Measurements from ENCODE around the gene RIPK1.

DNA sequence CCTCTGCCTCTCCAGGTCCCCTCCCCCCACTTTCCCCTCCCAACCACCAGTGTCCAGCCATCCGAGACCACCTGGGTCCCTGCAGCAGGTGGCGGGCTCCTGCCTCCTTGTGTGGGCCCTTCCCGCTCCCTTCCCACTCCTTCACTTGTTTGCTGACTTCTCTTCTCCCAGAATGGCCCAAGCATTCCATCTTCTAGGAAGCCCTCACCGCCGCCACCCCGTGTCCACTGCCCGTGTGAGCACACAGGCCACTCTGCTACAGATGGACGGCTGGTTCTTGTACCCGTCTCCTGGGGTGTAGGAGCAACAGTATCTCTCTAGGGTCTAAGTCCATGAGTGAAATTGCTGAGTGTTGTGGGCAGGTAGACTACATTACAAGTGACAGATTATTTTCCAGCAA is 65.2 kb downstream of the RIPK1 start:
- TF ChIP-seq CTCF (IDR thresholded peaks at IDR 0.05; ENCODE audit: low read length) (no peak), EZH2 (IDR thresholded peaks at IDR 0.05; ENCODE audit: borderline replicate concordance, low read length) (no peak)

Measured in OCI-LY1 (cell line).